ENCODE data around the gene PTPN1.
A peak's percentile ranks its signal among the peaks of the same experiment; 100 is the strongest.

PTPN1 gene

DNA sequence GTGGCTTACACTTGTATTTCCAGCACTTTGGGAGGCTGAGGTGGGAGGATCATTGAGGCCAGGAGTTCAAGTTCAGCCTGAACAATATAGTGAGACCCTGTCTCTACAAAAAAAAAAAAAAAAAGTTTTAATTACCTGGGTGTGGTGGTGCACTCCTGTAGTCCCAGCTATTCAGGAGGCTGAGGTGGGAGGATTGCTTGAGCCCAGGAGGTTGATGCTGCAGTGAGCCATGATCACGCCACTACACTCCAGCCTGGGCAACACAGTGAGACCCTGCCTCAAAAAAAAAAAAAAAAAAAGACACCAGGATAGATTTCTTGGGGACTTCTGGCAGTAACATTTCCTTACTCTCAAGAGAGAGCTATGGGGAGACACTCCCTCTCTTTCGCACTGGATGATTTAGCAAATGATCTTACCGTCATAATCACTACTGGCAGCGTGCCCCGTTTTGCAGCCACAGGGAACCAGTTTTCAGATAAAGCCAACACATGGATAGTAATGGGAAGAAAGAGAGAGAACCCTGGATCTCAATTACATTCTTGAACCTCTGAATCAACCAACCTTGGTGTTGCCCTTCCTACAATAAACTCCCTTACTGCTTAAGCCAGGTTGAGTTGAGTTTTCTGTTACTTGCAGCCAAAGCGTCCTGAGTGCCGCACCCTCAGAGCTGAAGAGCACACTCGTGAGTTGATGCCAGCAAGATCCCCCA lies 18.1 kb upstream of the PTPN1 start:
- no peak overlapping the region for H3K4me3 ChIP-seq (ENCODE audit: control insufficient read depth, low read depth, low read length)
- DNase-seq (ENCODE audit: low read depth) = peak; percentile 65
- TF ChIP-seq, protein P1, sequence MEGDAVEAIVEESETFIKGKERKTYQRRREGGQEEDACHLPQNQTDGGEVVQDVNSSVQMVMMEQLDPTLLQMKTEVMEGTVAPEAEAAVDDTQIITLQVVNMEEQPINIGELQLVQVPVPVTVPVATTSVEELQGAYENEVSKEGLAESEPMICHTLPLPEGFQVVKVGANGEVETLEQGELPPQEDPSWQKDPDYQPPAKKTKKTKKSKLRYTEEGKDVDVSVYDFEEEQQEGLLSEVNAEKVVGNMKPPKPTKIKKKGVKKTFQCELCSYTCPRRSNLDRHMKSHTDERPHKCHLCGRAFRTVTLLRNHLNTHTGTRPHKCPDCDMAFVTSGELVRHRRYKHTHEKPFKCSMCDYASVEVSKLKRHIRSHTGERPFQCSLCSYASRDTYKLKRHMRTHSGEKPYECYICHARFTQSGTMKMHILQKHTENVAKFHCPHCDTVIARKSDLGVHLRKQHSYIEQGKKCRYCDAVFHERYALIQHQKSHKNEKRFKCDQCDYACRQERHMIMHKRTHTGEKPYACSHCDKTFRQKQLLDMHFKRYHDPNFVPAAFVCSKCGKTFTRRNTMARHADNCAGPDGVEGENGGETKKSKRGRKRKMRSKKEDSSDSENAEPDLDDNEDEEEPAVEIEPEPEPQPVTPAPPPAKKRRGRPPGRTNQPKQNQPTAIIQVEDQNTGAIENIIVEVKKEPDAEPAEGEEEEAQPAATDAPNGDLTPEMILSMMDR (conservative IDR thresholded peaks at IDR 0.05; ENCODE audit: control insufficient read depth, insufficient read depth, low read depth, low read length) = no peak

DNA sequence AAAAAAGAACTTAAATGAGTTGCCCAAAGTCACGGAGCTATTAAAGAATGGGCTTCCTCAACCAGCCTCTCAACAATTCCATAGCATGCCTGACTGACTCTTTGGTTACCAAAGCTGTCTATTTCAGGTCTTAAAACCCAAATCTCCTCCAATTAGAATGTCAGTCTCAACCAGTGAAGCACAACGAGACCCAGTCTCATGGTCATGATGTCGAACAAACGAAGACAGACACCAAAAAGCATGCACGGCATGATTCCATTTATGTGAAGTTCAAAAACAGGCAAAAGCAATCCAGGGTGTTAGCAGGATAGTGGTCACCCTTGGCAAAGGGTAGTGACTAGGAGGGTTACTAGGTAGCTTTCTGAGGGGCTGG lies 16.3 kb upstream of the PTPN1 start:
- no peak for DNase-seq (ENCODE audit: low read depth)
- no peak overlapping the region for H3K4me3 ChIP-seq (ENCODE audit: control insufficient read depth, low read depth, low read length)
- TF ChIP-seq, protein P1 (conservative IDR thresholded peaks at IDR 0.05; ENCODE audit: control insufficient read depth, insufficient read depth, low read depth, low read length) = no peak

DNA sequence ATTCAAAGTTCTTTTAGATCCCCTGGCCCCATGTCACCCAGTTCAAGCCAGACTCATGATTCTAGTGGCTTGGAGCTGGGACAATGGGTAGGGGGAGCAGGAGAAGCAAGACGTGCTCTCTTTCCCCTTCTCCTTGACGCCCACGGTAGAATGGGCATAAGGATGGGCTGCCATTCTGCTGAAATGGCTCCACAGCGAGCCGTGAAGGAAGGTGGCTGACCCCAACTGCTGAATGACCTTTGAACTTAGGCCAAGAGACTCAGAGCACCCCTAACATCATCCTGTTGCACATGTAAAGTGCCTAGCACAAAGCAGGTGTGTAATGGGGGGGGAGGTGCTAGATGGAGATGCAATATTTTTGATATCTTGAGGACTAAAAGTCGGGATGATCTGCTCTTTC lies 15.8 kb upstream of the PTPN1 start:
- TF ChIP-seq, protein P1 (conservative IDR thresholded peaks at IDR 0.05; ENCODE audit: control insufficient read depth, insufficient read depth, low read depth, low read length) = no peak
- H3K4me3 ChIP-seq (ENCODE audit: control insufficient read depth, low read depth, low read length) = no peak overlapping the region
- no peak for DNase-seq (ENCODE audit: low read depth)

DNA sequence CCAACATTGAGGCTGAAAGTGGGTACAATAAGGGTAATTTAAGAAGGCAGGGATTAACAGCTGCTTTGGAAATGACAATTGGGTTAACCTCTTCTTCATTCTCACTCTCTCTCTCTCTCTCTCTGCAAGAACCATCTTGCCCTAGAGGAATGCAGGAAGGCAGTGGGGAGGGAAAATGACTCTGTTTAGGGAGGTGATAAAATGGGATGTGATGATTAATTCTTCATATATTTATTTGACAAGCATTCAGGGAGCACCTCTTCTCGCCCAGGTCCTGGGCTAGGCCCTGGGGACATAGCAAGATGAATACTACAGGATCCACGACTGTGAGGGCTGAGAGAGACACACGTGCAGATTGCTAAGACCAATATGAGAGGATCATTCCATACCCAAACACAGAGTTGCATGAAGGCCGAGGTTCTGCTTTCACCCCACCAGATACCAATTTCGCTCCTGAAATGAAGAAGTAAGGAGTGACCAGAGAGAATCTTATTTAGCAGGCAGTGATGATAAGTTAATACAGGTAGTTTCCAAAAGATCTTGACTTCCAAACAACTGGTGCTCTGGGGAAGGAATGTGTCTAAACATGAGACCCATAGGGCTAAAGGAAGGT lies 13.3 kb upstream of the PTPN1 start:
- TF ChIP-seq, protein P1 (conservative IDR thresholded peaks at IDR 0.05; ENCODE audit: control insufficient read depth, insufficient read depth, low read depth, low read length) = no peak
- no peak overlapping the region for H3K4me3 ChIP-seq (ENCODE audit: control insufficient read depth, low read depth, low read length)
- no peak for DNase-seq (ENCODE audit: low read depth)

DNA sequence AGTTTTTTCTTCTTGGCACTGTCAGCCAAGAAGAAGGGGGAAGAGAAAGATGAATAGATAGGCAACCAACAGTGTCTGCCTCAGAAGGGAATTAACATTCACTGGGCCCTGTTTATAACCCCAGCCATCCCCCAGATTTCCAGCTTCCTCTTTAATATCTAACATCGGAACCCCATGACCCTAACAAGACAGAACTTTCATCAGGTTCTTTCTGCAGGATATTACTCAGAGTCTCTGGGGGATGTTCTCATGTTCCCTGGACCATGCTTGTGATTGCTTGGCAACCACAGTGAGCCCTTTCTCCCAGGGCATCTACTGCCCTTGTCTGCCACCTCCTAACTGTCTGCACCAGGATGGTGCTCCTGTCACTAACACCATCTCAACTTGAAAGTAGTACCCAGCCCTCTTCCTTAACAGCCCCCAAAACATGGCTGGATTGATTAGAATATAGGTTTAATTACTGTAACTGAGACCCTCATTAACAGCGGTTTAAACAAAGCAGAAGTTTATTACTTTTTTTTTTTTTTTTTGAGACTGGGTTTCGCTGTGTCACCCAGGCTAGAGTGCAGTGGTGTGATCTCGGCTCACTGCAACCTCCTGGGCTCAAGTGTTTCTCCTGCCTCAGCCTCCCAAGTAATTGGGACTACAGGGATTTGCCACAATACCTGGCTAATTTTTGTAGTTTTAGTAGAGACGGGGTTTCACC lies 12.0 kb upstream of the PTPN1 start:
- TF ChIP-seq, protein P1 (conservative IDR thresholded peaks at IDR 0.05; ENCODE audit: control insufficient read depth, insufficient read depth, low read depth, low read length) = no peak
- peak; percentile 89 for DNase-seq (ENCODE audit: low read depth)
- no peak overlapping the region for H3K4me3 ChIP-seq (ENCODE audit: control insufficient read depth, low read depth, low read length)

DNA sequence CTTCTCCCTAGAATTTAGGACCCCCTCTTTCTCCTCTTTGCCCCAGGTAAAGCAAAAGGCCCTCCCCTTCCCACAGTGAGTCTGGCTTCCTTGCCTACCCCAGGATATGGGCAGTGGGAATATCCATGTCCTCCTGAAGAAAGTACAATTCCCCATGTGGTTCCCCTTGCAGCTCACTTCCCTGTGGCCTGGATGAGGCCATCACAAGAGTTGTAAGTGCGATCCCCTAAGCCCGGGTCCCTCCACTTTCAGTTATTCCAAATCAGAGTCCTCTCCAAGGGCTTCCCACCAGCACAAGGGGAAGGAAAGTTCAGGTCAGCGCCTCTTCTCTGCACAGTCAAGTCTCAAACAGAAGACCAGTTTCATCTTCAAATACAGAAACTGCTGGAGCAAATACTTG lies 10.2 kb upstream of the PTPN1 start:
- TF ChIP-seq, protein P1 (conservative IDR thresholded peaks at IDR 0.05; ENCODE audit: control insufficient read depth, insufficient read depth, low read depth, low read length) = no peak
- no peak for DNase-seq (ENCODE audit: low read depth)
- no peak overlapping the region for H3K4me3 ChIP-seq (ENCODE audit: control insufficient read depth, low read depth, low read length)

Data from fibroblast of mammary gland (primary cell).